ENCODE data around the gene METTL24.

The METTL24 gene

DNA sequence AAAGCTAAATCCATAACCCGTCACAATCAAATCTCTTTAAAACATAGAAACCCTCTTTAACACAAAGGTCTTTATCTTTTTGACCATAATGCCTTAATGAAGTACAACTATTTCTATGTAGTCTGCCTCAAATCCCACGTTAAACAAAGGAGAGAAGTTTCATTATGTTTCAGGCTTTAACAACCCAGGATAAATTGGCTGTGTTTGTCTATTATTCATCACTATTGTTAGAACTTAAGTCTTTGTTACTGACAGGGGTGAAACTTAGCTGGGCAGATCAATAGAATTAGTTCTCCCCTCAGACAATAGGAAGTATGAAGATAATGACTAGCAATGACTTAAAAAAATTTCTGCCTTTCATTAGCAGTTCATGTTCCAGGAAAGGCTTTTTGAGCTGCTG, 10.1 kb upstream of the METTL24 start:
- Histone ChIP-seq H3K4me2 (ENCODE audit: low read length, poor library complexity, severe bottlenecking) (no peak overlapping the region), H3K9me3 (ENCODE audit: control insufficient read depth, low read length) (peaks cover 9% of the 10 kb centered on the region), H3K18ac (ENCODE audit: low read depth in 1 of 2, low read length in 2 of 2) (no peak overlapping the region), H2AK5ac (ENCODE audit: low read length, severe bottlenecking) (no peak overlapping the region), H3K27ac (ENCODE audit: low read length, poor library complexity, severe bottlenecking) (no peak overlapping the region), H3K27me3 (ENCODE audit: control insufficient read depth in 1 of 2, insufficient read depth in 1 of 2, low read length in 2 of 2) (peaks cover 59 to 74% of the 10 kb centered on the region in 2 experiments), H3K36me3 (ENCODE audit: control insufficient read depth in 1 of 2, insufficient read depth in 2 of 2, low read depth in 1 of 2, low read length in 2 of 2) (no peaks in the 10 kb centered on the region), H2AFZ (ENCODE audit: low read depth, low read length) (no peak overlapping the region), H3K9ac (ENCODE audit: low read length) (no peak overlapping the region), H3K4me3 (ENCODE audit: insufficient read depth in 1 of 2, low read depth in 1 of 2, low read length in 2 of 2) (no peak overlapping the region), H3K4ac (ENCODE audit: low read depth in 1 of 2, low read length in 2 of 2) (no peak overlapping the region), H3K14ac (ENCODE audit: low read length in 2 of 2) (no peak overlapping the region), H2BK15ac (ENCODE audit: low read depth, poor library complexity, severe bottlenecking) (no peak overlapping the region), H3K4me1 (ENCODE audit: control insufficient read depth, insufficient read depth, low read depth, low read length) (no peaks in the 10 kb centered on the region), H2BK5ac (ENCODE audit: low read depth, low read length, poor library complexity, severe bottlenecking) (no peak overlapping the region), H4K91ac (ENCODE audit: low read length) (no peak overlapping the region), H3K79me1 (replicated peaks; ENCODE audit: low read length, poor library complexity, severe bottlenecking) (no peaks in the 10 kb centered on the region), H2BK120ac (ENCODE audit: low read depth, low read length) (no peak overlapping the region), H4K8ac (ENCODE audit: low read length) (no peak overlapping the region), H2BK12ac (ENCODE audit: low read length in 2 of 2) (no peak overlapping the region), H3K23ac (ENCODE audit: low read length in 2 of 2) (no peak overlapping the region)
- WGBS = 47% methylated on average over 1 of the region's 2 CpGs
- DNase-seq = no peak

DNA sequence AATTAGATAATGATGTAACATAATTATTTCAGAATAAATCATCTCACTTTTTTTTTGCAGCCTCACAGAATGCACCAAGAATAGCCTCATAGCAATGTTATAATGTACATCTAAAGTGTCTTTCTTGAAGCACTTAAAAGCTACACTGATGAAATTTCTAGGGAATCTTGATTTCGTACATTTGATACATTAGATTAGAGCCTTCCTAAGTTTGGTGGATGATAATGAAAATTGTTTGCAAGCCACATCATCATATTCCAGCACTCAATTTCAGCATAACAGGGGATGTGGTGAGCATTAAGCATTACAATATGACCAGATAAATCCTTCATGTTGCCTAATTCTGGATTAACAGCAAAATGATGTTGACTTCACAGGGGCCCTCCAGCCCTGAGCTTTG, 9.7 kb upstream of the METTL24 start:
- H3K4me1 ChIP-seq (ENCODE audit: control insufficient read depth, insufficient read depth, low read depth, low read length) = no peaks in the 10 kb centered on the region
- H2AFZ ChIP-seq (ENCODE audit: low read depth, low read length) = no peak overlapping the region
- no peak overlapping the region for H2AK5ac ChIP-seq (ENCODE audit: low read length, severe bottlenecking)
- no CpG with 5 or more reads among the region's 1 CpG for WGBS
- no peak overlapping the region for H3K14ac ChIP-seq (ENCODE audit: low read length in 2 of 2)
- H3K27ac ChIP-seq (ENCODE audit: low read length, poor library complexity, severe bottlenecking) = no peak overlapping the region
- no peaks in the 10 kb centered on the region for H3K79me1 ChIP-seq (replicated peaks; ENCODE audit: low read length, poor library complexity, severe bottlenecking)
- H3K23ac ChIP-seq (ENCODE audit: low read length in 2 of 2) = no peak overlapping the region
- H2BK12ac ChIP-seq (ENCODE audit: low read length in 2 of 2) = no peak overlapping the region
- H4K8ac ChIP-seq (ENCODE audit: low read length) = no peak overlapping the region
- H2BK5ac ChIP-seq (ENCODE audit: low read depth, low read length, poor library complexity, severe bottlenecking) = no peak overlapping the region
- no peak overlapping the region for H3K4me3 ChIP-seq (ENCODE audit: insufficient read depth in 1 of 2, low read depth in 1 of 2, low read length in 2 of 2)
- H2BK15ac ChIP-seq (ENCODE audit: low read depth, poor library complexity, severe bottlenecking) = no peak overlapping the region
- H3K9me3 ChIP-seq (ENCODE audit: control insufficient read depth, low read length) = peaks cover 9% of the 10 kb centered on the region
- no peak overlapping the region for H3K18ac ChIP-seq (ENCODE audit: low read depth in 1 of 2, low read length in 2 of 2)
- H4K91ac ChIP-seq (ENCODE audit: low read length) = no peak overlapping the region
- H3K4me2 ChIP-seq (ENCODE audit: low read length, poor library complexity, severe bottlenecking) = no peak overlapping the region
- H3K36me3 ChIP-seq (ENCODE audit: control insufficient read depth in 1 of 2, insufficient read depth in 2 of 2, low read depth in 1 of 2, low read length in 2 of 2) = no peaks in the 10 kb centered on the region
- no peak for DNase-seq
- H3K4ac ChIP-seq (ENCODE audit: low read depth in 1 of 2, low read length in 2 of 2) = no peak overlapping the region
- no peak overlapping the region for H2BK120ac ChIP-seq (ENCODE audit: low read depth, low read length)
- peaks cover 60 to 77% of the 10 kb centered on the region in 2 experiments for H3K27me3 ChIP-seq (ENCODE audit: control insufficient read depth in 1 of 2, insufficient read depth in 1 of 2, low read length in 2 of 2)
- H3K9ac ChIP-seq (ENCODE audit: low read length) = no peak overlapping the region

- Histone ChIP-seq H3K18ac (ENCODE audit: low read depth in 1 of 2, low read length in 2 of 2) (no peak overlapping the region), H3K4me2 (ENCODE audit: low read length, poor library complexity, severe bottlenecking) (no peak overlapping the region), H2AK5ac (ENCODE audit: low read length, severe bottlenecking) (no peak overlapping the region), H3K4me3 (ENCODE audit: insufficient read depth in 1 of 2, low read depth in 1 of 2, low read length in 2 of 2) (no peak overlapping the region), H4K91ac (ENCODE audit: low read length) (no peak overlapping the region), H2BK15ac (ENCODE audit: low read depth, poor library complexity, severe bottlenecking) (no peak overlapping the region), H3K9ac (ENCODE audit: low read length) (no peak overlapping the region), H3K14ac (ENCODE audit: low read length in 2 of 2) (no peak overlapping the region), H3K27ac (ENCODE audit: low read length, poor library complexity, severe bottlenecking) (no peak overlapping the region), H3K79me1 (replicated peaks; ENCODE audit: low read length, poor library complexity, severe bottlenecking) (no peaks in the 10 kb centered on the region), H4K8ac (ENCODE audit: low read length) (no peak overlapping the region), H3K9me3 (ENCODE audit: control insufficient read depth, low read length) (peaks cover 9% of the 10 kb centered on the region), H3K27me3 (ENCODE audit: control insufficient read depth in 1 of 2, insufficient read depth in 1 of 2, low read length in 2 of 2) (peaks cover 66 to 77% of the 10 kb centered on the region in 2 experiments), H3K23ac (ENCODE audit: low read length in 2 of 2) (no peak overlapping the region), H3K36me3 (ENCODE audit: control insufficient read depth in 1 of 2, insufficient read depth in 2 of 2, low read depth in 1 of 2, low read length in 2 of 2) (no peaks in the 10 kb centered on the region), H2BK120ac (ENCODE audit: low read depth, low read length) (no peak overlapping the region), H2BK5ac (ENCODE audit: low read depth, low read length, poor library complexity, severe bottlenecking) (no peak overlapping the region), H3K4me1 (ENCODE audit: control insufficient read depth, insufficient read depth, low read depth, low read length) (no peaks in the 10 kb centered on the region), H2BK12ac (ENCODE audit: low read length in 2 of 2) (no peak overlapping the region), H2AFZ (ENCODE audit: low read depth, low read length) (no peak overlapping the region), H3K4ac (ENCODE audit: low read depth in 1 of 2, low read length in 2 of 2) (no peak overlapping the region)
- no peak for DNase-seq
- WGBS = 86% methylated on average over 2 of the region's 2 CpGs
Observed at GRCh38 chr6:110366975-110367374, 8.8 kb upstream of the METTL24 start.

GRCh38 chr6:110366256-110366655, 8.1 kb upstream of the METTL24 start:
- H3K4me3 ChIP-seq (ENCODE audit: insufficient read depth in 1 of 2, low read depth in 1 of 2, low read length in 2 of 2) = no peak overlapping the region
- H2BK5ac ChIP-seq (ENCODE audit: low read depth, low read length, poor library complexity, severe bottlenecking) = no peak overlapping the region
- 87% methylated on average over 2 of the region's 2 CpGs for whole genome bisulfite sequencing

More at GRCh38 chr6:110366256-110366655, 8.1 kb upstream of the METTL24 start:
- Histone ChIP-seq H2AK5ac (ENCODE audit: low read length, severe bottlenecking) (no peak overlapping the region), H3K14ac (ENCODE audit: low read length in 2 of 2) (no peak overlapping the region), H4K8ac (ENCODE audit: low read length) (no peak overlapping the region), H2AFZ (ENCODE audit: low read depth, low read length) (no peak overlapping the region), H3K18ac (ENCODE audit: low read depth in 1 of 2, low read length in 2 of 2) (no peak overlapping the region), H3K79me1 (replicated peaks; ENCODE audit: low read length, poor library complexity, severe bottlenecking) (no peaks in the 10 kb centered on the region), H3K4ac (ENCODE audit: low read depth in 1 of 2, low read length in 2 of 2) (no peak overlapping the region), H3K4me2 (ENCODE audit: low read length, poor library complexity, severe bottlenecking) (no peak overlapping the region), H3K36me3 (ENCODE audit: control insufficient read depth in 1 of 2, insufficient read depth in 2 of 2, low read depth in 1 of 2, low read length in 2 of 2) (no peaks in the 10 kb centered on the region), H3K9me3 (ENCODE audit: control insufficient read depth, low read length) (peaks cover 9% of the 10 kb centered on the region), H3K4me1 (ENCODE audit: control insufficient read depth, insufficient read depth, low read depth, low read length) (no peaks in the 10 kb centered on the region), H3K27ac (ENCODE audit: low read length, poor library complexity, severe bottlenecking) (no peak overlapping the region), H2BK15ac (ENCODE audit: low read depth, poor library complexity, severe bottlenecking) (no peak overlapping the region), H3K9ac (ENCODE audit: low read length) (no peak overlapping the region), H3K27me3 (ENCODE audit: control insufficient read depth in 1 of 2, insufficient read depth in 1 of 2, low read length in 2 of 2) (peaks cover 69 to 74% of the 10 kb centered on the region in 2 experiments), H4K91ac (ENCODE audit: low read length) (no peak overlapping the region), H2BK12ac (ENCODE audit: low read length in 2 of 2) (no peak overlapping the region), H2BK120ac (ENCODE audit: low read depth, low read length) (no peak overlapping the region), H3K23ac (ENCODE audit: low read length in 2 of 2) (no peak overlapping the region)
- no peak for DNase-seq

All from mesenchymal stem cell (in vitro differentiated cells and primary cell).